K562 (cell line): ENCODE results near the gene FANCD2OS. TPM values are rescaled to one million over a fixed set of nuclear protein-coding genes. Genes with fewer than 3 reads are reported as not detected.

Source experiments
- ARID1B ChIP-seq: fragments of 450-650 bp; IDR thresholded peaks from 2 replicates; pipeline ENCODE4 v1.6.1; 2016; ENCODE audit warnings: antibody characterized with exemption, mild to moderate bottlenecking, inconsistent platforms
- CHD1 ChIP-seq: fragments of 200-600 bp; sonication (generic); IDR thresholded peaks from one replicate; pipeline ENCODE4 v1.6.1; 2012; ENCODE audit warnings: mild to moderate bottlenecking, moderate library complexity, low read length, inconsistent platforms
- CHD7 ChIP-seq: fragments of 200-600 bp; sonication (generic); IDR thresholded peaks from one replicate; pipeline ENCODE4 v1.6.1; 2012; ENCODE audit warnings: mild to moderate bottlenecking, low read depth, low read length, inconsistent platforms
- ETV1 ChIP-seq: fragments of 450-650 bp; conservative IDR thresholded peaks from 2 replicates; pipeline ENCODE4 v1.6.1; 2016; ENCODE audit warnings: missing genetic modification characterization, control low read depth, low read depth, missing compliant biosample characterization
- HMGN3 ChIP-seq: IDR thresholded peaks from 2 replicates; pipeline ENCODE4 v1.6.1; 2011; ENCODE audit warnings: borderline replicate concordance, low read depth, mild to moderate bottlenecking, mixed read lengths, low read length; ENCODE audit not compliant: insufficient read length; ENCODE audit errors: extremely low read depth
- IFI16 ChIP-seq: fragments of 250-450 bp; sonication (Bioruptor Pico); IDR thresholded peaks from 2 replicates; pipeline ENCODE4 v2.1.2; 2022; ENCODE audit warnings: mild to moderate bottlenecking, inconsistent platforms
- IRF1 ChIP-seq: sonication (generic); formaldehyde crosslinking; IDR thresholded peaks from 2 replicates; pipeline ENCODE4 v1.8.0; 2022; ENCODE audit warnings: missing genetic modification reagents, mild to moderate bottlenecking, borderline replicate concordance
- MLLT1 ChIP-seq, 2 experiments: fragments of 450-650 bp; IDR thresholded peaks; 2 replicates each; pipeline ENCODE4 v1.6.1; 2016
- SMARCE1 ChIP-seq: fragments of 450-650 bp; IDR thresholded peaks from 2 replicates; pipeline ENCODE4 v1.7.1; 2016; ENCODE audit warnings: mild to moderate bottlenecking
- STAG1 ChIP-seq: sonication (generic); formaldehyde crosslinking; IDR thresholded peaks from 2 replicates; pipeline ENCODE4 v1.5.0; 2020; ENCODE audit warnings: missing genetic modification reagents, borderline replicate concordance
- ZNF316 ChIP-seq: fragments of 450-650 bp; IDR thresholded peaks from 2 replicates; pipeline ENCODE4 v1.6.1; 2016
- ZNF740 ChIP-seq, 3 experiments: fragments of 200-800 bp in 1 of 3; sonication (Bioruptor generic) in 1 of 3; sonication (generic) in 1 of 3; formaldehyde crosslinking in 1 of 3; IDR thresholded peaks; 2 replicates each; pipeline versions ENCODE4 v1.6.1 to v1.8.0; 2016 to 2022; ENCODE audit warnings: mild to moderate bottlenecking in 2 of 3, missing compliant biosample characterization in 2 of 3, missing genetic modification characterization in 2 of 3, missing genetic modification reagents in 1 of 3
- polyA plus RNA-seq, 8 experiments: library from polyadenylated mRNA; depleted of rRNA in 4 of 8; stranded (reverse) in 5 of 8; unstranded in 3 of 8; fragments of >200 nt; fragmentation: Nextera tagmentation in 2 of 8; fragmentation: Illumina TruSeq in 1 of 8; extraction: Ambion mirVana in 2 of 8; extraction: Trizol in 1 of 8; gene quantifications; 2 replicates each; pipeline versions ENCODE4 v1.2.1 to v1.2.3, GENCODE V29; 2011 to 2014; ENCODE audit warnings: inconsistent platforms in 1 of 8, missing spikeins in 1 of 8
- total RNA-seq, 7 experiments: library from RNA; depleted of rRNA in 6 of 7; stranded (reverse); fragments of >200 nt in 6 of 7; fragmentation: Illumina TruSeq in 2 of 7; extraction: Trizol in 2 of 7; gene quantifications; 2 replicates each; pipeline versions ENCODE4 v1.2.1 to v1.2.3, GENCODE V29; 2011 to 2021; ENCODE audit warnings: low replicate concordance in 1 of 7

FANCD2OS gene
- total and polyA plus RNA-seq, 9 of the 15 experiments (the other 6 are each of a cell fraction or from before 2014, with no cell fraction given), result not detected

GRCh38 chr3:10116138-10116460, 8.0 kb upstream of the FANCD2OS start (continued):
- TF ChIP-seq CHD7 (no peak), ZNF740 (CRISPR knock-in tag; IDR thresholded peaks at IDR 0.05) (no peak), ZNF740 (tag; IDR thresholded peaks at IDR 0.05) (no peak), ETV1 (tag) (peak; percentile 67), ARID1B (peak; percentile 22; the same call in 1 of the 2 replicates), SMARCE1 (no peak), STAG1 (CRISPR knock-in tag) (no peak), ZNF316 (no peak), IFI16 (CRISPR knock-in tag) (no peak), MLLT1 (IDR thresholded peaks at IDR 0.05) (no peak), IRF1 (CRISPR knock-in tag) (no peak), CHD1 (peak; percentile 74), HMGN3 (no peak)
